ENCODE results near the gene JCAD. TPM values are rescaled to one million over a fixed set of nuclear protein-coding genes. Genes with fewer than 3 reads are reported as not detected.
"Not testable (repeated sequence)": the region's sequence is repeated elsewhere in the genome, so short reads cannot be mapped to it uniquely, and the experiment has no call there.

Gene JCAD
- total RNA-seq (9.9 TPM), polyA plus RNA-seq (5.9 TPM)
- long read RNA-seq, donor 1, result 0 reads
- long read RNA-seq, donor 2, result 0 reads
- long read RNA-seq, donor 3, full-length matches to known transcripts, result 1 of 1 reads
- long read RNA-seq, donor 3, partial matches to known transcripts, result 0 of 1 reads
- long read RNA-seq, donor 3, other reads (novel, unspliced or antisense), result 0 of 1 reads
- long read RNA-seq, donor 4, full-length matches to known transcripts, result 1 of 6 reads
- long read RNA-seq, donor 4, partial matches to known transcripts, result 5 of 6 reads
- long read RNA-seq, donor 4, other reads (novel, unspliced or antisense), result 0 of 6 reads
- long read RNA-seq, donor 5, full-length matches to known transcripts, result 3 of 13 reads
- long read RNA-seq, donor 5, partial matches to known transcripts, result 10 of 13 reads
- long read RNA-seq, donor 5, other reads (novel, unspliced or antisense), result 0 of 13 reads
- long read RNA-seq, donor 6, full-length matches to known transcripts, result 2 of 12 reads
- long read RNA-seq, donor 6, partial matches to known transcripts, result 10 of 12 reads
- long read RNA-seq, donor 6, other reads (novel, unspliced or antisense), result 0 of 12 reads
- long read RNA-seq, donor 7, result 0 reads
- long read RNA-seq, donor 8, full-length matches to known transcripts, result 2 of 8 reads
- long read RNA-seq, donor 8, partial matches to known transcripts, result 6 of 8 reads
- long read RNA-seq, donor 8, other reads (novel, unspliced or antisense), result 0 of 8 reads
- long read RNA-seq, donor 9, full-length matches to known transcripts, result 1 of 1 reads
- long read RNA-seq, donor 9, partial matches to known transcripts, result 0 of 1 reads
- long read RNA-seq, donor 9, other reads (novel, unspliced or antisense), result 0 of 1 reads
- long read RNA-seq, donor 10, partial matches to known transcripts, result 11 of 11 reads
- long read RNA-seq, donor 10, other reads (novel, unspliced or antisense), result 0 of 11 reads

- no peaks in the 10 kb centered on the region for H3K36me3 ChIP-seq (ENCODE audit: control insufficient read depth in 2 of 2, insufficient read depth in 2 of 2, low read length in 1 of 2)
- peak within 1 kb of the TSS; percentile 35 to 52 for H3K4me3 ChIP-seq (ENCODE audit: low read length in 2 of 2)
- H3K9me3 ChIP-seq (ENCODE audit: control insufficient read depth in 2 of 2, insufficient read depth in 1 of 2, low read length in 1 of 2), result peaks cover 0 to 3% of the 10 kb centered on the region in 2 donors
- H3K4me1 ChIP-seq (ENCODE audit: control insufficient read depth in 2 of 2, insufficient read depth in 2 of 2, low read length in 2 of 2), result peaks cover 0 to 2% of the 10 kb centered on the region in 2 donors
- peak within 1 kb of the TSS; percentile 36 to 53 for H3K27ac ChIP-seq (ENCODE audit: low read depth in 1 of 2, low read length in 1 of 2)
- DNase-seq (ENCODE audit: low read depth in 6 of 9, low spot score in 9 of 9), result peak in 3 of 9 donors; percentile 22 to 46 (median 26)
- 5% methylated on average over 66 of the region's 66 CpGs for WGBS
- peaks cover 32 to 60% of the 10 kb centered on the region in 2 donors for H3K27me3 ChIP-seq (ENCODE audit: control insufficient read depth in 2 of 2, insufficient read depth in 1 of 2, low read length in 1 of 2)
Measured at GRCh38 chr10:30059209-30060107, at the start of gene JCAD. Gene JCAD (minus strand): TSS chr10:30059586. CDS start chr10:30047812, 11,774 bp downstream.

GRCh38 chr10:30106987-30107386, 47.6 kb upstream of the JCAD start:
- Histone ChIP-seq H3K4me3 (ENCODE audit: low read length in 2 of 2) (no peak overlapping the region), H3K9me3 (ENCODE audit: control insufficient read depth in 2 of 2, insufficient read depth in 1 of 2, low read length in 1 of 2) (no peaks in the 10 kb centered on the region), H3K4me1 (ENCODE audit: control insufficient read depth in 2 of 2, insufficient read depth in 2 of 2, low read length in 2 of 2) (no peaks in the 10 kb centered on the region), H3K27ac (ENCODE audit: low read depth in 1 of 2, low read length in 1 of 2) (no peak overlapping the region), H3K36me3 (ENCODE audit: control insufficient read depth in 2 of 2, insufficient read depth in 2 of 2, low read length in 1 of 2) (no peaks in the 10 kb centered on the region), H3K27me3 (ENCODE audit: control insufficient read depth in 2 of 2, insufficient read depth in 1 of 2, low read length in 1 of 2) (no peaks in the 10 kb centered on the region)
- no peak for DNase-seq (ENCODE audit: low read depth in 6 of 9, low spot score in 9 of 9)
- WGBS, result 97% methylated on average over 5 of the region's 5 CpGs

- WGBS, result 93% methylated on average over 7 of the region's 7 CpGs
- Histone ChIP-seq H3K4me3 (ENCODE audit: low read length in 2 of 2) (no peak overlapping the region), H3K27me3 (ENCODE audit: control insufficient read depth in 2 of 2, insufficient read depth in 1 of 2, low read length in 1 of 2) (no peaks in the 10 kb centered on the region), H3K9me3 (ENCODE audit: control insufficient read depth in 2 of 2, insufficient read depth in 1 of 2, low read length in 1 of 2) (no peaks in the 10 kb centered on the region), H3K27ac (ENCODE audit: low read depth in 1 of 2, low read length in 1 of 2) (no peak overlapping the region), H3K4me1 (ENCODE audit: control insufficient read depth in 2 of 2, insufficient read depth in 2 of 2, low read length in 2 of 2) (no peaks in the 10 kb centered on the region), H3K36me3 (ENCODE audit: control insufficient read depth in 2 of 2, insufficient read depth in 2 of 2, low read length in 1 of 2) (no peaks in the 10 kb centered on the region)
- no peak for DNase-seq (ENCODE audit: low read depth in 6 of 9, low spot score in 9 of 9)
Measured at GRCh38 chr10:30103595-30104320, 44.4 kb upstream of the JCAD start.

- H3K36me3 ChIP-seq (ENCODE audit: control insufficient read depth in 2 of 2, insufficient read depth in 2 of 2, low read length in 1 of 2); H3K4me1 ChIP-seq (ENCODE audit: control insufficient read depth in 2 of 2, insufficient read depth in 2 of 2, low read length in 2 of 2); H3K4me3 ChIP-seq (ENCODE audit: low read length in 2 of 2); H3K27me3 ChIP-seq (ENCODE audit: control insufficient read depth in 2 of 2, insufficient read depth in 1 of 2, low read length in 1 of 2); H3K27ac ChIP-seq (ENCODE audit: low read depth in 1 of 2, low read length in 1 of 2); DNase-seq (ENCODE audit: low read depth in 6 of 9, low spot score in 9 of 9); H3K9me3 ChIP-seq (ENCODE audit: control insufficient read depth in 2 of 2, insufficient read depth in 1 of 2, low read length in 1 of 2): not testable (repeated sequence)
- 96% methylated on average over 7 of the region's 7 CpGs for WGBS
Measured at GRCh38 chr10:30099706-30100105, 40.3 kb upstream of the JCAD start.

- no peak overlapping the region for H3K27ac ChIP-seq (ENCODE audit: low read depth in 1 of 2, low read length in 1 of 2)
- 31% methylated on average over 1 of the region's 1 CpG for WGBS
- no peaks in the 10 kb centered on the region for H3K9me3 ChIP-seq (ENCODE audit: control insufficient read depth in 2 of 2, insufficient read depth in 1 of 2, low read length in 1 of 2)
- peaks cover 0 to 2% of the 10 kb centered on the region in 2 donors for H3K27me3 ChIP-seq (ENCODE audit: control insufficient read depth in 2 of 2, insufficient read depth in 1 of 2, low read length in 1 of 2)
- no peaks in the 10 kb centered on the region for H3K36me3 ChIP-seq (ENCODE audit: control insufficient read depth in 2 of 2, insufficient read depth in 2 of 2, low read length in 1 of 2)
- no peaks in the 10 kb centered on the region for H3K4me1 ChIP-seq (ENCODE audit: control insufficient read depth in 2 of 2, insufficient read depth in 2 of 2, low read length in 2 of 2)
- no peak overlapping the region for H3K4me3 ChIP-seq (ENCODE audit: low read length in 2 of 2)
- no peak for DNase-seq (ENCODE audit: low read depth in 6 of 9, low spot score in 9 of 9)
Measured at GRCh38 chr10:30099101-30099500, 39.7 kb upstream of the JCAD start.

GRCh38 chr10:30098629-30099028, 39.2 kb upstream of the JCAD start:
- Histone ChIP-seq H3K27ac (ENCODE audit: low read depth in 1 of 2, low read length in 1 of 2) (no peak overlapping the region), H3K27me3 (ENCODE audit: control insufficient read depth in 2 of 2, insufficient read depth in 1 of 2, low read length in 1 of 2) (peaks cover 0 to 2% of the 10 kb centered on the region in 2 donors), H3K4me1 (ENCODE audit: control insufficient read depth in 2 of 2, insufficient read depth in 2 of 2, low read length in 2 of 2) (no peaks in the 10 kb centered on the region), H3K36me3 (ENCODE audit: control insufficient read depth in 2 of 2, insufficient read depth in 2 of 2, low read length in 1 of 2) (no peaks in the 10 kb centered on the region), H3K4me3 (ENCODE audit: low read length in 2 of 2) (no peak overlapping the region), H3K9me3 (ENCODE audit: control insufficient read depth in 2 of 2, insufficient read depth in 1 of 2, low read length in 1 of 2) (no peaks in the 10 kb centered on the region)
- WGBS, result 38% methylated on average over 3 of the region's 3 CpGs
- DNase-seq (ENCODE audit: low read depth in 6 of 9, low spot score in 9 of 9), result no peak

- 96% methylated on average over 4 of the region's 4 CpGs for WGBS
- Histone ChIP-seq H3K36me3 (ENCODE audit: control insufficient read depth in 2 of 2, insufficient read depth in 2 of 2, low read length in 1 of 2) (no peaks in the 10 kb centered on the region), H3K9me3 (ENCODE audit: control insufficient read depth in 2 of 2, insufficient read depth in 1 of 2, low read length in 1 of 2) (no peaks in the 10 kb centered on the region), H3K27me3 (ENCODE audit: control insufficient read depth in 2 of 2, insufficient read depth in 1 of 2, low read length in 1 of 2) (peaks cover 0 to 4% of the 10 kb centered on the region in 2 donors), H3K27ac (ENCODE audit: low read depth in 1 of 2, low read length in 1 of 2) (no peak overlapping the region), H3K4me3 (ENCODE audit: low read length in 2 of 2) (no peak overlapping the region), H3K4me1 (ENCODE audit: control insufficient read depth in 2 of 2, insufficient read depth in 2 of 2, low read length in 2 of 2) (no peaks in the 10 kb centered on the region)
- DNase-seq (ENCODE audit: low read depth in 6 of 9, low spot score in 9 of 9), result no peak
Measured at GRCh38 chr10:30096564-30096963, 37.2 kb upstream of the JCAD start.

Data from thymus (tissue), 14 donors.